ENCODE results near the gene CCDC120.
A peak's percentile ranks its signal among the peaks of the same experiment; 100 is the strongest.

Gene CCDC120

GRCh38 chrX:49106296-49106695, 47.5 kb downstream of the CCDC120 start:
- DNase-seq = no peak

- DNase-seq = peak; percentile 28
These were observed 48.1 kb downstream of the CCDC120 start for GRCh38 chrX:49106930-49107329.

- DNase-seq = no peak
These were observed 49.8 kb downstream of the CCDC120 start for GRCh38 chrX:49108641-49109040.

- DNase-seq = no peak
These were observed 51.6 kb downstream of the CCDC120 start for GRCh38 chrX:49110417-49110816.

- no peak for DNase-seq
These were observed 53.0 kb downstream of the CCDC120 start for GRCh38 chrX:49111791-49112190.

- DNase-seq = no peak
These were observed 57.3 kb downstream of the CCDC120 start for GRCh38 chrX:49116076-49116475.

GRCh38 chrX:49116716-49117115, 57.9 kb downstream of the CCDC120 start:
- DNase-seq = no peak

DNA sequence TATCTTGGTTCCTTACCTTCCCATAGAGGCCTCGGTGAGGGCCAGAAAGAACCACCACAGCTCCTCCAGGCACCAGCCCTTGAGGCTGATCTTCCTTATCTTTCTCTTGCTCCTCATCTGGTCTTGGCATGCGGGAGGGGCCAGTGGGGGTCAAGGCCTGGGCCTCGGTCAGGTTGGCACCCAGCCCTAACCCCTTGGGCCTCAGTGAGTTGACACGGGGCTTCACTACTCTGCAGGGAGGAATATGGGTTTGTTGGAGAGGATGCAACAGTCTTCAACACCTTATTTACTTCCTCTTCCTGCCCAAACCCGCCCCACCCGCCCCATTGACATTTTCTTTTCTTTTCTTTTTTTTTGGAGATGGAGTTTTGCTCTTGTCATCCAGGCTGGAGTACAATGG, 58.8 kb downstream of the CCDC120 start:
- no peak for DNase-seq
